HepG2 (cell line): ENCODE data around the gene PHACTR1. TPM values are rescaled to one million over a fixed set of nuclear protein-coding genes. Genes with fewer than 3 reads are reported as not detected.

ENCODE experiments used
- CENPT ChIP-seq: sonication (generic); formaldehyde crosslinking; IDR thresholded peaks from 2 replicates; pipeline ENCODE4 v1.8.0; 2022; ENCODE audit warnings: low read depth, mild to moderate bottlenecking, moderate library complexity, missing genetic modification reagents
- GATAD2A ChIP-seq: IDR thresholded peaks from 2 replicates; pipeline ENCODE4 v1.6.1; 2016
- ISX ChIP-seq: sonication (generic); formaldehyde crosslinking; conservative IDR thresholded peaks from 2 replicates; pipeline ENCODE4 v1.5.0; 2020; ENCODE audit warnings: missing genetic modification reagents
- KLF16 ChIP-seq, 2 experiments: sonication (generic) in 1 of 2; formaldehyde crosslinking in 1 of 2; IDR thresholded peaks; 2 replicates each; pipeline versions ENCODE4 v1.6.1 to v1.8.0; 2016 to 2023; ENCODE audit warnings: missing genetic modification reagents in 2 of 2, missing compliant biosample characterization in 1 of 2
- MAZ ChIP-seq, 2 experiments: sonication (generic) in 1 of 2; formaldehyde crosslinking in 1 of 2; IDR thresholded peaks; 2 replicates each; pipeline versions ENCODE4 v1.5.0 to v1.6.1; 2012 to 2020; ENCODE audit warnings: low read depth in 2 of 2, mild to moderate bottlenecking in 2 of 2, borderline replicate concordance in 1 of 2, improper control_type of control experiment in 1 of 2, low read length in 1 of 2, missing genetic modification reagents in 1 of 2, moderate library complexity in 1 of 2
- PCBP1 ChIP-seq: fragments of 200-400 bp; formaldehyde crosslinking; IDR thresholded peaks from 2 replicates; pipeline ENCODE4 v1.6.1; 2017; ENCODE audit warnings: mild to moderate bottlenecking, low read depth, low read length, borderline replicate concordance
- PHF21A ChIP-seq: sonication (generic); formaldehyde crosslinking; IDR thresholded peaks from 2 replicates; pipeline ENCODE4 v1.5.0; 2020; ENCODE audit warnings: mild to moderate bottlenecking, missing genetic modification reagents
- PRDM4 ChIP-seq: sonication (generic); formaldehyde crosslinking; IDR thresholded peaks from 2 replicates; pipeline ENCODE4 v1.9.0; 2021; ENCODE audit warnings: missing genetic modification reagents, borderline replicate concordance
- ZFX ChIP-seq: sonication (generic); formaldehyde crosslinking; IDR thresholded peaks from 2 replicates; pipeline ENCODE4 v1.4.0; 2020; ENCODE audit warnings: mild to moderate bottlenecking, low read depth, missing genetic modification reagents, moderate library complexity
- ZNF124 ChIP-seq: sonication (generic); formaldehyde crosslinking; IDR thresholded peaks from 2 replicates; pipeline ENCODE4 v1.4.0; 2020; ENCODE audit warnings: missing genetic modification reagents
- ZNF446 ChIP-seq: sonication (generic); formaldehyde crosslinking; IDR thresholded peaks from 2 replicates; pipeline ENCODE4 v1.5.0; 2020; ENCODE audit warnings: mild to moderate bottlenecking, missing genetic modification reagents
- ZNF790 ChIP-seq: sonication (generic); formaldehyde crosslinking; IDR thresholded peaks from 2 replicates; pipeline ENCODE4 v1.8.0; 2022; ENCODE audit warnings: missing genetic modification reagents, mild to moderate bottlenecking, borderline replicate concordance
- polyA plus RNA-seq, 8 experiments: library from polyadenylated mRNA; depleted of rRNA in 3 of 8; stranded (reverse) in 7 of 8; unstranded in 1 of 8; fragments of >200 nt; fragmentation: Illumina TruSeq in 4 of 8; extraction: Trizol in 4 of 8; gene quantifications; 2 replicates each; pipeline versions ENCODE4 v1.2.1 to v1.2.3, GENCODE V29; 2011 to 2016; ENCODE audit warnings: low read depth in 4 of 8, missing spikeins in 1 of 8, mixed read lengths in 1 of 8; ENCODE audit not compliant: insufficient read depth in 1 of 8
- total RNA-seq, 5 experiments: library from RNA; depleted of rRNA; stranded (reverse); fragments of >200 nt; fragmentation: Illumina TruSeq; extraction: Trizol; gene quantifications; 2 replicates each; pipeline ENCODE4 v1.2.3, GENCODE V29; 2016; ENCODE audit warnings: low read depth in 1 of 5
- TF ChIP-seq, protein P1 (sequence below): sonication (generic); formaldehyde crosslinking; IDR thresholded peaks from 2 replicates; pipeline ENCODE4 v1.9.0; 2021; ENCODE audit warnings: mild to moderate bottlenecking, missing genetic modification reagents

The PHACTR1 gene
- total and polyA plus RNA-seq, 2 of the 13 experiments (the other 11 are each of a cell fraction or from before 2014, with no cell fraction given) = 0.09 TPM; not detected in 1

- TF ChIP-seq, protein P1, sequence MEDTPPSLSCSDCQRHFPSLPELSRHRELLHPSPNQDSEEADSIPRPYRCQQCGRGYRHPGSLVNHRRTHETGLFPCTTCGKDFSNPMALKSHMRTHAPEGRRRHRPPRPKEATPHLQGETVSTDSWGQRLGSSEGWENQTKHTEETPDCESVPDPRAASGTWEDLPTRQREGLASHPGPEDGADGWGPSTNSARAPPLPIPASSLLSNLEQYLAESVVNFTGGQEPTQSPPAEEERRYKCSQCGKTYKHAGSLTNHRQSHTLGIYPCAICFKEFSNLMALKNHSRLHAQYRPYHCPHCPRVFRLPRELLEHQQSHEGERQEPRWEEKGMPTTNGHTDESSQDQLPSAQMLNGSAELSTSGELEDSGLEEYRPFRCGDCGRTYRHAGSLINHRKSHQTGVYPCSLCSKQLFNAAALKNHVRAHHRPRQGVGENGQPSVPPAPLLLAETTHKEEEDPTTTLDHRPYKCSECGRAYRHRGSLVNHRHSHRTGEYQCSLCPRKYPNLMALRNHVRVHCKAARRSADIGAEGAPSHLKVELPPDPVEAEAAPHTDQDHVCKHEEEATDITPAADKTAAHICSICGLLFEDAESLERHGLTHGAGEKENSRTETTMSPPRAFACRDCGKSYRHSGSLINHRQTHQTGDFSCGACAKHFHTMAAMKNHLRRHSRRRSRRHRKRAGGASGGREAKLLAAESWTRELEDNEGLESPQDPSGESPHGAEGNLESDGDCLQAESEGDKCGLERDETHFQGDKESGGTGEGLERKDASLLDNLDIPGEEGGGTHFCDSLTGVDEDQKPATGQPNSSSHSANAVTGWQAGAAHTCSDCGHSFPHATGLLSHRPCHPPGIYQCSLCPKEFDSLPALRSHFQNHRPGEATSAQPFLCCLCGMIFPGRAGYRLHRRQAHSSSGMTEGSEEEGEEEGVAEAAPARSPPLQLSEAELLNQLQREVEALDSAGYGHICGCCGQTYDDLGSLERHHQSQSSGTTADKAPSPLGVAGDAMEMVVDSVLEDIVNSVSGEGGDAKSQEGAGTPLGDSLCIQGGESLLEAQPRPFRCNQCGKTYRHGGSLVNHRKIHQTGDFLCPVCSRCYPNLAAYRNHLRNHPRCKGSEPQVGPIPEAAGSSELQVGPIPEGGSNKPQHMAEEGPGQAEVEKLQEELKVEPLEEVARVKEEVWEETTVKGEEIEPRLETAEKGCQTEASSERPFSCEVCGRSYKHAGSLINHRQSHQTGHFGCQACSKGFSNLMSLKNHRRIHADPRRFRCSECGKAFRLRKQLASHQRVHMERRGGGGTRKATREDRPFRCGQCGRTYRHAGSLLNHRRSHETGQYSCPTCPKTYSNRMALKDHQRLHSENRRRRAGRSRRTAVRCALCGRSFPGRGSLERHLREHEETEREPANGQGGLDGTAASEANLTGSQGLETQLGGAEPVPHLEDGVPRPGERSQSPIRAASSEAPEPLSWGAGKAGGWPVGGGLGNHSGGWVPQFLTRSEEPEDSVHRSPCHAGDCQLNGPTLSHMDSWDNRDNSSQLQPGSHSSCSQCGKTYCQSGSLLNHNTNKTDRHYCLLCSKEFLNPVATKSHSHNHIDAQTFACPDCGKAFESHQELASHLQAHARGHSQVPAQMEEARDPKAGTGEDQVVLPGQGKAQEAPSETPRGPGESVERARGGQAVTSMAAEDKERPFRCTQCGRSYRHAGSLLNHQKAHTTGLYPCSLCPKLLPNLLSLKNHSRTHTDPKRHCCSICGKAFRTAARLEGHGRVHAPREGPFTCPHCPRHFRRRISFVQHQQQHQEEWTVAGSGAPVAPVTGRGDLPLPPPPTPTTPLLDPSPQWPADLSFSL (CRISPR knock-in tag) = peak; percentile 91
- no peak for TF ChIP-seq ZFX (CRISPR knock-in tag)
- no peak for TF ChIP-seq PHF21A (CRISPR knock-in tag)
- no peak for TF ChIP-seq PCBP1
- no peak for TF ChIP-seq PRDM4 (CRISPR knock-in tag)
- peak; percentile 63 for TF ChIP-seq GATAD2A (CRISPR knock-in tag)
- TF ChIP-seq ZNF446 (CRISPR knock-in tag) = no peak
- TF ChIP-seq ZNF790 = no peak
- TF ChIP-seq CENPT (CRISPR knock-in tag) = no peak
- TF ChIP-seq ZNF124 (CRISPR knock-in tag) = no peak
- TF ChIP-seq KLF16 (CRISPR knock-in tag; IDR thresholded peaks at IDR 0.05) = no peak
- TF ChIP-seq MAZ (IDR thresholded peaks at IDR 0.05; ENCODE audit: borderline replicate concordance, low read depth, low read length) = no peak
- TF ChIP-seq MAZ (CRISPR knock-in tag; IDR thresholded peaks at IDR 0.05; ENCODE audit: low read depth) = no peak
- no peak for TF ChIP-seq ISX (CRISPR knock-in tag)
Measured at GRCh38 chr6:13302751-13303667, 586.4 kb downstream of the PHACTR1 start (continued).
